GM19455 (cell line): ENCODE results near the gene DENND5A.
"Not testable (repeated sequence)": the region's sequence is repeated elsewhere in the genome, so short reads cannot be mapped to it uniquely, and the experiment has no call there.

ENCODE experiments used
- ATAC-seq: cut with Tn5 transposase; IDR thresholded peaks from one replicate; pipeline ENCODE4 v1.9.1; 2021; ENCODE audit not compliant: unreplicated experiment

Gene DENND5A

GRCh38 chr11:9266132-9266736 lies 1.1 kb upstream of the DENND5A start:
- ATAC-seq = no peak

- peak; percentile 10 for ATAC-seq
Measured at GRCh38 chr11:9264316-9265210, 587 bp downstream of the DENND5A start.

- ATAC-seq = peak; percentile 67
Measured at GRCh38 chr11:9263840-9264315, 1.3 kb downstream of the DENND5A start.

GRCh38 chr11:9260838-9261146 lies 4.4 kb downstream of the DENND5A start:
- ATAC-seq = not testable (repeated sequence)

- no peak for ATAC-seq
Measured at GRCh38 chr11:9259981-9260837, 4.9 kb downstream of the DENND5A start.

- not testable (repeated sequence) for ATAC-seq
Measured at GRCh38 chr11:9258279-9258678, 6.9 kb downstream of the DENND5A start.

- no peak for ATAC-seq
Measured at GRCh38 chr11:9254416-9254815, 10.7 kb downstream of the DENND5A start.

GRCh38 chr11:9253086-9253485 lies 12.1 kb downstream of the DENND5A start:
- no peak for ATAC-seq

GRCh38 chr11:9251311-9251710 lies 13.8 kb downstream of the DENND5A start:
- ATAC-seq = no peak

GRCh38 chr11:9250139-9250582 lies 15.0 kb downstream of the DENND5A start:
- peak; percentile 66 for ATAC-seq

- no peak for ATAC-seq
Measured at GRCh38 chr11:9249252-9249651, 15.9 kb downstream of the DENND5A start.

GRCh38 chr11:9247863-9248262 lies 17.3 kb downstream of the DENND5A start:
- ATAC-seq = no peak

GRCh38 chr11:9236242-9236641 lies 28.9 kb downstream of the DENND5A start:
- ATAC-seq = not testable (repeated sequence)

GRCh38 chr11:9232482-9232881 lies 32.7 kb downstream of the DENND5A start:
- no peak for ATAC-seq

- no peak for ATAC-seq
Measured at GRCh38 chr11:9231848-9232177, 33.3 kb downstream of the DENND5A start.

GRCh38 chr11:9230296-9230695 lies 34.9 kb downstream of the DENND5A start:
- ATAC-seq = no peak

GRCh38 chr11:9228091-9228490 lies 37.1 kb downstream of the DENND5A start:
- no peak for ATAC-seq

GRCh38 chr11:9225748-9226298 lies 39.3 kb downstream of the DENND5A start:
- ATAC-seq = no peak

GRCh38 chr11:9222654-9223053 lies 42.5 kb downstream of the DENND5A start:
- no peak for ATAC-seq

GRCh38 chr11:9220853-9221252 lies 44.3 kb downstream of the DENND5A start:
- not testable (repeated sequence) for ATAC-seq

GRCh38 chr11:9219572-9219971 lies 45.6 kb downstream of the DENND5A start:
- no peak for ATAC-seq
